Endodermal cell (in vitro differentiated cells): ENCODE measurements around the gene MTHFD2. TPM values are rescaled to one million over a fixed set of nuclear protein-coding genes. Genes with fewer than 3 reads are reported as not detected.

Experiments used
- DNase-seq: peaks from one replicate; pipeline ENCODE4 v3.0.0-alpha.2; 2017
- H3K27ac ChIP-seq: 2 replicates; pipeline ENCODE4 v1.5.1; 2013; ENCODE audit warnings: mild to moderate bottlenecking, low read depth, low read length, moderate library complexity
- H3K27me3 ChIP-seq: 2 replicates; pipeline ENCODE4 v1.6.1; 2013; ENCODE audit warnings: mild to moderate bottlenecking, low read length, moderate library complexity; ENCODE audit not compliant: insufficient read depth, control insufficient read depth, poor library complexity, severe bottlenecking
- H3K36me3 ChIP-seq: 2 replicates; pipeline ENCODE4 v1.7.0; 2013; ENCODE audit warnings: mild to moderate bottlenecking, low read length, moderate library complexity; ENCODE audit not compliant: control insufficient read depth, insufficient read depth
- H3K4me1 ChIP-seq: one replicate; pipeline ENCODE4 v1.7.0; 2013; ENCODE audit warnings: low read length; ENCODE audit not compliant: control insufficient read depth, insufficient read depth
- H3K4me3 ChIP-seq: 2 replicates; pipeline ENCODE4 v1.5.1; 2013; ENCODE audit warnings: mild to moderate bottlenecking, low read length, moderate library complexity
- H3K9ac ChIP-seq: 2 replicates; pipeline ENCODE4 v1.6.1; 2013; ENCODE audit warnings: mild to moderate bottlenecking, low read length, moderate library complexity; ENCODE audit not compliant: poor library complexity, severe bottlenecking; ENCODE audit errors: extremely low read depth
- H3K9me3 ChIP-seq: 2 replicates; pipeline ENCODE4 v1.6.1; 2013; ENCODE audit warnings: mild to moderate bottlenecking, low read length, moderate library complexity; ENCODE audit not compliant: control insufficient read depth
- H3K27ac Mint-ChIP-seq: 2 replicates; pipeline ENCODE4 v1.8.0; 2020; ENCODE audit warnings: mixed read lengths
- H3K27me3 Mint-ChIP-seq: 2 replicates; pipeline ENCODE4 v1.8.0; 2021; ENCODE audit warnings: mild to moderate bottlenecking, mixed read lengths; ENCODE audit not compliant: insufficient read depth
- H3K36me3 Mint-ChIP-seq: 2 replicates; pipeline ENCODE4 v1.8.0; 2020; ENCODE audit warnings: low read depth, mixed read lengths
- H3K4me1 Mint-ChIP-seq: 2 replicates; pipeline ENCODE4 v1.8.0; 2020; ENCODE audit warnings: mixed read lengths
- H3K4me3 Mint-ChIP-seq: 2 replicates; pipeline ENCODE4 v1.8.0; 2020; ENCODE audit warnings: mild to moderate bottlenecking, moderate library complexity, mixed read lengths
- H3K9me3 Mint-ChIP-seq: 2 replicates; pipeline ENCODE4 v1.8.0; 2020; ENCODE audit warnings: mild to moderate bottlenecking, mixed read lengths
- CTCF ChIP-seq: fragments of 200-600 bp; sonication (generic); conservative IDR thresholded peaks from 2 replicates; pipeline ENCODE4 v1.5.0; 2021; ENCODE audit warnings: antibody characterized with exemption, mild to moderate bottlenecking
- WGBS, 2 experiments: methylation state at CpG; one replicate each; pipeline versions ENCODE4 v1.1.5 to v1.1.7; 2013; ENCODE audit warnings: missing lambda C conversion rate in 2 of 2, mixed read lengths in 1 of 2; ENCODE audit not compliant: insufficient coverage in 1 of 2, insufficient read length in 1 of 2; 5-methylcytosine and 5-hydroxymethylcytosine counted together
- total RNA-seq, 2 donors: library from RNA; stranded (reverse); fragmentation: NEBNext Ultra II Directional in 1 of 2; extraction: Animal tissue kit (Norgen Biotek cat#: 25700) in 1 of 2; gene quantifications; 2 replicates in 1 of 2; 3 replicates in 1 of 2; pipeline ENCODE4 v1.2.1, GENCODE V29; 2021

The MTHFD2 gene
- total RNA-seq, 2 donors from 2014 or later = 77.4 to 84.5 TPM

GRCh38 chr2:74242354-74243071 lies 44.1 kb downstream of the MTHFD2 start:
- no peak for TF ChIP-seq CTCF
- no peaks in the 10 kb centered on the region for H3K4me1 Mint-ChIP-seq
- no peak overlapping the region for H3K4me3 ChIP-seq
- H3K9me3 Mint-ChIP-seq = no peaks in the 10 kb centered on the region
- no peak overlapping the region for H3K27ac ChIP-seq
- H3K27me3 Mint-ChIP-seq = peaks cover 8% of the 10 kb centered on the region
- H3K4me1 ChIP-seq = no peaks in the 10 kb centered on the region
- no peak overlapping the region for H3K4me3 Mint-ChIP-seq
- no peaks in the 10 kb centered on the region for H3K36me3 ChIP-seq
- no peaks in the 10 kb centered on the region for H3K36me3 Mint-ChIP-seq
- no peak overlapping the region for H3K9ac ChIP-seq
- no peaks in the 10 kb centered on the region for H3K27me3 ChIP-seq
- H3K9me3 ChIP-seq = no peaks in the 10 kb centered on the region
- WGBS, 2 experiments = 92 to 93% methylated on average over 3 to 7 of the region's 7 CpGs
- H3K27ac Mint-ChIP-seq = no peak overlapping the region
- no peak for DNase-seq

- TF ChIP-seq CTCF = no peak
- no peaks in the 10 kb centered on the region for H3K27me3 ChIP-seq
- no peaks in the 10 kb centered on the region for H3K4me1 ChIP-seq
- no peak overlapping the region for H3K4me3 ChIP-seq
- no peaks in the 10 kb centered on the region for H3K9me3 Mint-ChIP-seq
- 97 to 100% methylated on average over 2 to 3 of the region's 3 CpGs for WGBS, 2 experiments
- no peaks in the 10 kb centered on the region for H3K36me3 Mint-ChIP-seq
- DNase-seq = no peak
- H3K4me3 Mint-ChIP-seq = no peak overlapping the region
- no peaks in the 10 kb centered on the region for H3K36me3 ChIP-seq
- H3K27ac Mint-ChIP-seq = no peak overlapping the region
- no peaks in the 10 kb centered on the region for H3K9me3 ChIP-seq
- no peak overlapping the region for H3K9ac ChIP-seq
- H3K27ac ChIP-seq = no peak overlapping the region
- no peaks in the 10 kb centered on the region for H3K4me1 Mint-ChIP-seq
- H3K27me3 Mint-ChIP-seq = peaks cover 3% of the 10 kb centered on the region
These were observed 45.9 kb downstream of the MTHFD2 start for GRCh38 chr2:74244286-74244685.

GRCh38 chr2:74246496-74247195 lies 48.2 kb downstream of the MTHFD2 start:
- no peak for TF ChIP-seq CTCF
- no peaks in the 10 kb centered on the region for H3K36me3 Mint-ChIP-seq
- no peaks in the 10 kb centered on the region for H3K4me1 Mint-ChIP-seq
- no peak overlapping the region for H3K4me3 Mint-ChIP-seq
- H3K27me3 ChIP-seq = no peaks in the 10 kb centered on the region
- 91 to 94% methylated on average over 11 to 14 of the region's 14 CpGs for WGBS, 2 experiments
- H3K4me1 ChIP-seq = no peaks in the 10 kb centered on the region
- H3K27ac Mint-ChIP-seq = no peak overlapping the region
- no peaks in the 10 kb centered on the region for H3K9me3 ChIP-seq
- H3K27me3 Mint-ChIP-seq = peaks cover 3% of the 10 kb centered on the region
- H3K4me3 ChIP-seq = no peak overlapping the region
- no peaks in the 10 kb centered on the region for H3K36me3 ChIP-seq
- no peak overlapping the region for H3K9ac ChIP-seq
- no peak overlapping the region for H3K27ac ChIP-seq
- H3K9me3 Mint-ChIP-seq = no peaks in the 10 kb centered on the region
- no peak for DNase-seq
